ENCODE results near the gene GABRA6.
"Not testable (repeated sequence)": the region's sequence is repeated elsewhere in the genome, so short reads cannot be mapped to it uniquely, and the experiment has no call there.

Gene GABRA6

DNA sequence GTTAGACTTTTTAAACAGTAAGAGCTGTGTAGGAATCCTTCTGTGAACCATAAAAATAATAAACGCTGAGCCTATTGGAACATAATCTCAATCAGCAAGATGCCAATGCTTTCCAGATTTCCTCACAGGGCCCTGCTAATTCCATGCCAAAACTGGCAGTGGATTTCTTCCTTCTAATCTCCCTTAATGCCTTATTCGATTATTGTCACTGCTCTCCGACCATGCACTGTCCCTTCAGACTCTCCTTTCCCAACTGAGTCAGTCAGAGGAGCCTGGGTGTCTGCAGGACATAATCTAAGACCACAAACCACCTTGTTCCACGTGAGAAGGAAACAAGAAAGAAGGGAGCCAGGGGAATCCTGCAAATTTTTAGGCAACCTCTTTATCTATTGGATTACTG lies at the start of gene GABRA6:
Gene GABRA6, plus strand, starts transcription at position 261 of the 400 bp plus-strand sequence. CDS start 269 bp downstream, outside the sequence.
- intact Hi-C loops (cut with micrococcal nuclease) = no loop called here
- H3K27me3 Mint-ChIP-seq = no peaks in the 10 kb centered on the region
- H3K36me3 Mint-ChIP-seq (ENCODE audit: low read depth) = no peaks in the 10 kb centered on the region
- H3K4me1 Mint-ChIP-seq (ENCODE audit: low read depth) = no peaks in the 10 kb centered on the region
- H3K27ac Mint-ChIP-seq = no peak within 1 kb of the TSS
- H3K9me3 Mint-ChIP-seq = no peaks in the 10 kb centered on the region
- no peak within 1 kb of the TSS for H3K4me3 Mint-ChIP-seq

DNA sequence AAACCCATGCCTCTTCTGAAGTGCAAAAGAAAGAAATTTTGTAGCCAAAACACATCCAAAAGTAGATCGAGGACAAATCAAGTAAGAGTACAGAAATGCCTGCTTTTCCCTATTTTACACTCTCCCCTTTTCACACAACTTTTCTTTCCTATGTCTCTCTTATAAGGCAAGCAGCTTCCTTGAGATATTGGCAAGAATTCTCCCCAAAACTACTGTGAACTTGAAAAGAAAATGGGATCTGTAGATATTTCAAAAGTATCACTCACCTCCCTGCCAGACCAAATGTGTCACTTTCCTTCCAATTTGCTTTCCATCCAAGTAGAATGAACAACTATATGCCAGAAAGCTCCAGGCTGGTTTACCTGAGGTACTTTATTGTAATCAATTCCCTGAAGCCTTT lies 47.9 kb upstream of the GABRA6 start:
- no peaks in the 10 kb centered on the region for H3K4me1 Mint-ChIP-seq (ENCODE audit: low read depth)
- no peaks in the 10 kb centered on the region for H3K27me3 Mint-ChIP-seq
- no peak overlapping the region for H3K4me3 Mint-ChIP-seq
- no peak overlapping the region for H3K27ac Mint-ChIP-seq
- H3K9me3 Mint-ChIP-seq = no peaks in the 10 kb centered on the region
- intact Hi-C loops (cut with micrococcal nuclease) = no loop called here
- no peaks in the 10 kb centered on the region for H3K36me3 Mint-ChIP-seq (ENCODE audit: low read depth)

DNA sequence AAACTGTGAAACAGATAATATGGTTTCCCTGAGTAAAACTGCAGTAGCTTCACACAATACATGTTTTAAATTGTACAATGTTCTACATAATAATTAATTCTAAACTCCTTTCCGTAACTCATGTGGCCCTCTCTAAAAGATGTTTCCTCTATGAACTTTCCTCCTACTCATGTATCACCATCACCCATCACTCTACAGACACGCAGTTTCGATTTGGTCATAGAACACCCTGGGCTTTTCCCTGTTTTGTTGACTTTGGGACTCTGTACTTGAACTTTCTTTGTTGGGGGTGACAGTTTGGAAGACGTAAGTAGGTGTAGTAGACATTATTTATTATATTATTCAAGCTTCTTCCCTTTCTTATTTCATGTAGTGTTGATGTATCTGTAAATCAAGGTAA lies 44.1 kb upstream of the GABRA6 start:
- intact Hi-C loops (cut with micrococcal nuclease) = no loop called here
- Mint-ChIP-seq H3K27ac (no peak overlapping the region), H3K36me3 (ENCODE audit: low read depth) (no peaks in the 10 kb centered on the region), H3K27me3 (no peaks in the 10 kb centered on the region), H3K4me1 (ENCODE audit: low read depth) (no peaks in the 10 kb centered on the region), H3K4me3 (no peak overlapping the region), H3K9me3 (no peaks in the 10 kb centered on the region)

DNA sequence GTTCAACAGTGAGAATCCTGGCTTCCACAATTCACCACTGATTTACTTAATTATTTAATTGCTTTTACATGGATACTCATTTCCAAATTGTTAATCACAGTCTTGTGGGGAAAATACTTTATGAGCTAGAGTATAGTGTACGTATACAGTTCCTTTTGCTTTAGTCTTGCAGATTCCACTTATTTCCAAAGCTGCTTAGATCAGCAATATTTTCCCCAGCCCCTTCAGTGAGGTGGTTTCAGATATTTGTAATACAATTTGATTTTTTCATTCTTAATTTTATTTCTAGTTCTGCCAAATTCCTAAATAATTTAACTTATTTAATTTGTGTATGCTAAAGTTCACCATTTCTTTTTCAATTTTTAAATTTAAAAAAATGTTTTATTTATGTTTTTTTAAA lies 40.3 kb upstream of the GABRA6 start:
- Mint-ChIP-seq H3K27me3 (no peaks in the 10 kb centered on the region), H3K4me3 (no peak overlapping the region), H3K27ac (no peak overlapping the region), H3K4me1 (ENCODE audit: low read depth) (no peaks in the 10 kb centered on the region), H3K9me3 (no peaks in the 10 kb centered on the region), H3K36me3 (ENCODE audit: low read depth) (no peaks in the 10 kb centered on the region)
- intact Hi-C loops (cut with micrococcal nuclease) = no loop called here

DNA sequence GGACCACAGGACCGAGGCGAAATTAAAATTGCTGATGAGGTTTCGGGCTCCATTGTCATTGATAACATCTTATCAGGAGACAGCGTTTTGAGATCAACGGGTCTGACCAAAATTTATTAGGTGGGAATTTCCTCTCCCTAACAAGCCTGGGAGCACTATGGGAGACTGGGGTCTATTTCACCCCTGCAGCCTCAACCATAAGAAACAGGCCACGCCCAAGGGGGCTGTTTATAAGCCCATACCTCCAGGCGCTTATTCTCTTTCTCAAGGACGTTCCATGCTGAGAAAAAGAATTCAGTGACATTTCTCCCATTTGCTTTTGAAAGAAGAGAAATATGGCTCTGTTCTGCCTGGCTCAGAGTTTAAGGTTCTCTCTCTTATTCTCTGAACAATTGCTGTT lies 33.6 kb upstream of the GABRA6 start:
- H3K36me3 Mint-ChIP-seq (ENCODE audit: low read depth); H3K27ac Mint-ChIP-seq; H3K27me3 Mint-ChIP-seq; H3K4me1 Mint-ChIP-seq (ENCODE audit: low read depth); intact Hi-C loops (cut with micrococcal nuclease); H3K4me3 Mint-ChIP-seq: not testable (repeated sequence)
- peaks cover 25% of the 10 kb centered on the region for H3K9me3 Mint-ChIP-seq

DNA sequence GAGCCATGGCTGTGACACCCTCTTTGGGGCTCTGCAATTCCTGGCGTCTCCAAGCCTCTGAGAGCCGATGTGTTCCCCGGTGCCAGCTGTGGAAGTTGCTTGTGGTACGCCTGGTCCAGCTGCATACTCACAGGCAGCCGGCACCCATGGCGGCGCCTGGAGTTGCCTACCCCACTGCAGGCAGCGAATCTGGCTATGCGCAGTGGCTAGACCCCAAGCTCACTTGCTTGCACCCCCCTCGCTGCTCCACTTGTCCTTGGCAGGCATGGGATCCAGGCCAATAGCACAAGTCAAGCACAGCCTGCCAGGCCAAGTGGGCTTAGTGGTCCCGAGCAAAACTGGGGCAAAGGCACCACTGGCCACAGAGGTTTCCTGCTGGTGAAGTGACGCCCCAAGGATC lies 24.7 kb upstream of the GABRA6 start:
- no peak overlapping the region for H3K4me3 Mint-ChIP-seq
- no peaks in the 10 kb centered on the region for H3K4me1 Mint-ChIP-seq (ENCODE audit: low read depth)
- no peaks in the 10 kb centered on the region for H3K9me3 Mint-ChIP-seq
- H3K27me3 Mint-ChIP-seq = no peaks in the 10 kb centered on the region
- H3K27ac Mint-ChIP-seq = no peak overlapping the region
- intact Hi-C loops (cut with micrococcal nuclease) = no loop called here
- H3K36me3 Mint-ChIP-seq (ENCODE audit: low read depth) = no peaks in the 10 kb centered on the region

DNA sequence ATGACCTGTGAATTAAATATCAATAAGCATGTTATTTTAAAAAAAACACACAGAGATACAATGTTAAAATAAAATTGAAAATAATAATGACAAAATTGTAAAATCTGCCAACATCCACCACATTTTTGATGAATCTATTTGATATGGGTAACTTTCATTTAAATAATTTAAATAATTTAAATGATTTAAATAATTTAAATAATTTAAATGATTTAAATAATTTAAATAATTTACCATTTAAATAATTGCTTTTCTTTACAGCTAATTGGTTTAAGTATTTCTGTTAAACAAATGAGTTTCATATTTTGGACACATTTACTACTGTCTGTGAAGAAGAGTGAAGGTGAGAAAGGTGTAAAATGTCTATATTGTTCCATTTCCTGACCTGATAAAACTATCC lies 22.1 kb upstream of the GABRA6 start:
- no peak overlapping the region for H3K27ac Mint-ChIP-seq

DNA sequence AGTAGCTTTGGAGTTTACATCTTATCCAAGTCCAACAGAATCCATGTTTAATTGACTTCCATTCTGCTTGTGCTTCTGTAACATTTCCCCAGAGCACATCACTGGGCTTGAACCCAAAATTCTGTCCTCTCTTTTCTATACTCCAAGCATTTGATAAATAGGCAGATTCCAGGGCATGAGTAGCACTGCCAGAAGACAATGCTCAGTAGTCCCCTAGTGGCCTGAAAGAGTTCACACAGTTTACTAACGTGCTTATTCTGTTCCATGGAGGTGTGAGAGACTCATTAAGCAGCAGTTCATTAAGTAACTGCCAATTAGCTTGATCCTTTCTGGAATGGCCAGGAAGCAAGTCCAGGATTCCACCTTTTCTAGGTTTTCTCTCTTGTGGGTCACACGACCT lies 9.4 kb upstream of the GABRA6 start:
- Mint-ChIP-seq H3K36me3 (ENCODE audit: low read depth) (no peaks in the 10 kb centered on the region), H3K27ac (no peak overlapping the region), H3K27me3 (no peaks in the 10 kb centered on the region), H3K4me3 (no peak overlapping the region), H3K4me1 (ENCODE audit: low read depth) (no peaks in the 10 kb centered on the region), H3K9me3 (no peaks in the 10 kb centered on the region)
- intact Hi-C loops (cut with micrococcal nuclease) = no loop called here

More for the DNA sequence above, 22.1 kb upstream of the GABRA6 start:
- H3K27me3 Mint-ChIP-seq = no peaks in the 10 kb centered on the region
- no peak overlapping the region for H3K4me3 Mint-ChIP-seq
- intact Hi-C loops (cut with micrococcal nuclease) = no loop called here
- H3K9me3 Mint-ChIP-seq = no peaks in the 10 kb centered on the region
- H3K4me1 Mint-ChIP-seq (ENCODE audit: low read depth) = no peaks in the 10 kb centered on the region
- H3K36me3 Mint-ChIP-seq (ENCODE audit: low read depth) = no peaks in the 10 kb centered on the region

DNA sequence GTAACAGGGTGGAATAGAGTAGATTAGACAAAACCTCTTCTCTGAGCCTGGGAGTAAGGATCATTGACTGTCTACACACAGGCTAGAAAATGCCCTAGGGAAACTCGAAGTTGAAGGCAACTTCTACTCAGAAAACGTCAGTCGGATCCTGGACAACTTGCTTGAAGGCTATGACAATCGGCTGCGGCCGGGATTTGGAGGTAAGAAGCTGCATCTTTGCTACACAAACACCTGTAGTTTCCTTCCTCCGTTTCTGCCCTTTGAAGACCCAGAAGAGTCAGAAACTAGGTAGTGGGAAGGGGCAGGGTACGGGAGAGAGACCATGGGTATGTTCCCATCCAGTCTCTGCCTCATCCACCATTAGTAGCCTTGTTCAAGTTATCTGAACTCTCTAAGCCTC lies 628 bp downstream of the GABRA6 start:
- Mint-ChIP-seq H3K4me1 (ENCODE audit: low read depth) (no peaks in the 10 kb centered on the region), H3K36me3 (ENCODE audit: low read depth) (no peaks in the 10 kb centered on the region)

DNA sequence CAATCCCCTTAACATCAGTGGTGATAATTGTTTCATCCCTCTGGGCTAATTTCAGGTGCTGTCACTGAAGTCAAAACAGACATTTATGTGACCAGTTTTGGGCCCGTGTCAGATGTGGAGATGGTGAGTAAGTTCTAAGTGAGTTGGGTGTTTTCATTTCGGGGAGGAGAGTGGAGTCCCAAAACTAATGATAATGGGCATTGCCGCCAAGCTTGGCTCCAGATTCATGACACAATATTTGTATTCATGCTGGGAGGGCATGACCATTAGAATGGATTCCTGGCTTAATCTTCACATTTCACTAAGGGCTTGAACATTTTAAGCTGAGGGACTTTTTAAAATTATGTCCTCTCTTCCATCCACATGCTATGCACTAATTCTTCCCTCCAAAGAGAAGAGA lies 1.4 kb downstream of the GABRA6 start:
- Mint-ChIP-seq H3K9me3 (no peaks in the 10 kb centered on the region), H3K4me3 (no peak overlapping the region), H3K4me1 (ENCODE audit: low read depth) (no peaks in the 10 kb centered on the region), H3K36me3 (ENCODE audit: low read depth) (no peaks in the 10 kb centered on the region), H3K27me3 (no peaks in the 10 kb centered on the region), H3K27ac (no peak overlapping the region)
- intact Hi-C loops (cut with micrococcal nuclease) = no loop called here

More for the DNA sequence above, 628 bp downstream of the GABRA6 start:
- no peak overlapping the region for H3K27ac Mint-ChIP-seq
- no peaks in the 10 kb centered on the region for H3K27me3 Mint-ChIP-seq
- intact Hi-C loops (cut with micrococcal nuclease) = no loop called here
- H3K9me3 Mint-ChIP-seq = no peaks in the 10 kb centered on the region
- H3K4me3 Mint-ChIP-seq = no peak overlapping the region

DNA sequence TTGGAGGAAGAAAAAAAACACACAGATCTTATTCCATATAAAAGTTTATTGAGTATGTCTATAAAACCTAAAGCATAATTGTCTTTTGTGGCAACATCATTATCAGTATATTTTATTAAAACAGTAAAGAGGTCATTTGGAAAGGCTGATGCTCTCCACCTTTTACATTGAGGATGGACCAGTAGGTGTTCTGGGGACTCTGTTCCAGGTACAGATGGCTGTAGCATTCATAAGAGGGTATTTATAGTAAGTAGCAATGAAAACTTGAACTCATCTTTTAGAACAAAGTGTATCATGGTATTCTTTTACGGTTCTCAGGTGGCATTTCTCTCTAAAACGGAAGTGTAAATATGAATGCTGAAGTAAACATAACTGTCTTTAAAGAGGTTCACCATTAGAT lies 1.8 kb downstream of the GABRA6 start:
- intact Hi-C loops (cut with micrococcal nuclease) = no loop called here
- H3K27me3 Mint-ChIP-seq = no peaks in the 10 kb centered on the region

DNA sequence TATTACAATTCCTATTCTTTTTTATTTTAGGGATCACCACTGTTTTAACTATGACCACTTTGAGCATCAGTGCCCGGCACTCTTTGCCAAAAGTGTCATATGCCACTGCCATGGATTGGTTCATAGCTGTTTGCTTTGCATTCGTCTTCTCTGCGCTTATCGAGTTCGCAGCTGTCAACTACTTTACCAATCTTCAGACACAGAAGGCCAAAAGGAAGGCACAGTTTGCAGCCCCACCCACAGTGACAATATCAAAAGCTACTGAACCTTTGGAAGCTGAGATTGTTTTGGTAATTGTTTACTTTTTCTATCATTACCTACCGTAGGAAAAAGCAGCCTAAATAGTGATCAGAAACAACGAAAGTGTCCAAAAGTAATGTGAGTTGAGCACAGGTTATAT lies 6.4 kb downstream of the GABRA6 start:
- Mint-ChIP-seq H3K4me3 (no peak overlapping the region), H3K27me3 (no peaks in the 10 kb centered on the region), H3K9me3 (no peaks in the 10 kb centered on the region), H3K27ac (no peak overlapping the region), H3K4me1 (ENCODE audit: low read depth) (no peaks in the 10 kb centered on the region), H3K36me3 (ENCODE audit: low read depth) (no peaks in the 10 kb centered on the region)
- intact Hi-C loops (cut with micrococcal nuclease) = no loop called here

More for the DNA sequence above, 1.8 kb downstream of the GABRA6 start:
- H3K27ac Mint-ChIP-seq = no peak overlapping the region
- H3K4me1 Mint-ChIP-seq (ENCODE audit: low read depth) = no peaks in the 10 kb centered on the region
- H3K36me3 Mint-ChIP-seq (ENCODE audit: low read depth) = no peaks in the 10 kb centered on the region
- H3K9me3 Mint-ChIP-seq = no peaks in the 10 kb centered on the region
- H3K4me3 Mint-ChIP-seq = no peak overlapping the region

DNA sequence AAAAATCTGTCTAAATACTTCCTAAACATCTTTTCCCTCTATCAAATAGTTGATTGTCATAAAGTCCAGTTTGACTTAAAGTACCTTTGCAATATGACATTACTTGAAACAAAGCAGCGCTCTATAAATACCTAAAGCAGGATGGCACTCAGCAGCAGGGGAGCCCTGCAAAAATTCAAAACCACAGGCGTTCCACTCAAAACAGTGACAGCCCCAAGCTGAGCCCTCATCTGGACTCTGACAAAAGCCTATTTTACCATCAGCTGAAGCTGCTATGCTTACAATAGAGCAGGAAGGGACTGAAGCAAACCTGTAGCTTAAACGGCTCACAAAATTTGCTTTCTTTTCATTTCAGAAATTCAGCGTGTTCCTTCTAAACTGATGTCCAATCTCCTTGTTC lies 11.5 kb downstream of the GABRA6 start:
- H3K36me3 Mint-ChIP-seq (ENCODE audit: low read depth) = no peaks in the 10 kb centered on the region
- H3K4me3 Mint-ChIP-seq = no peak overlapping the region
- H3K27ac Mint-ChIP-seq = no peak overlapping the region
- intact Hi-C loops (cut with micrococcal nuclease) = no loop called here
- no peaks in the 10 kb centered on the region for H3K27me3 Mint-ChIP-seq
- no peaks in the 10 kb centered on the region for H3K4me1 Mint-ChIP-seq (ENCODE audit: low read depth)
- H3K9me3 Mint-ChIP-seq = no peaks in the 10 kb centered on the region

DNA sequence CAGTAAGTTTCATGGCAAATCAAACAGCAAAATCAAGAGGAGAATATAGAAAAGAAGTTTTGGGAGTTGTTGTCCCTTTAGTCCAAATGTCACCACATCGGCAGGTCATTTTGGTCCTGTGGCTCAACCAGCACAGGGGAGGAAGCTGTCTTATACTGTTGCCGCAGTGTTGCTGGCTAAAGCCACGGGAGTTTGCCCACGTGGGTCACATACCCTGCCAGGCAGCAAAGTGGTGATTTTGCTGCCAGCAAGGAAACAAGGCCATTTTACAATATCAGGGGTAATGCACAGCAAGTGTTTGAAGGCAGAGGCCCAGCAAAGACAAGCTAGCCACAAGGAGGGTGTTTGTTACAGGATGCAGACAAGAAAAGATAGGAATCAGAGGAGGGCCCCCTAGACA lies 14.5 kb downstream of the GABRA6 start:
- Mint-ChIP-seq H3K36me3 (ENCODE audit: low read depth) (no peaks in the 10 kb centered on the region), H3K4me3 (no peak overlapping the region), H3K4me1 (ENCODE audit: low read depth) (no peaks in the 10 kb centered on the region), H3K27me3 (no peaks in the 10 kb centered on the region), H3K9me3 (no peaks in the 10 kb centered on the region), H3K27ac (no peak overlapping the region)
- intact Hi-C loops (cut with micrococcal nuclease) = no loop called here

DNA sequence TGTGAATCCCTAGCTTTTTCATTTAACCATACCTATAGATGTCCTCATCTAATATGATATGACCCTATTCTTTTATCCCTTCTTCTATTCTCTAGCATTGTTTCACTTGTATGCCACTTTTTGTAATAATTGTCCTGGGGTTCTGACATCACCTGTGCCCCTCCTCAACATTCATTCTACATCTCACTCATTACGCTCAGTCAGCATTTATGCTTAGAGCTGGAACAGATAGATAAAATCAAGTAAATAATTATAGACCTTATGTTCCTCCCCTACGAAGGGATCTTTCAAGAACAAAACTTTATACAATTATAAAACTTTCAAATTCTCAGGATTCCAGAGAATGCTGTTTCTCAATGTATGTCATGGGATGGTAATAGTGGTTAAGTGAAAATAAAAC lies 18.0 kb downstream of the GABRA6 start:
- Mint-ChIP-seq H3K27me3 (no peaks in the 10 kb centered on the region), H3K4me3 (no peak overlapping the region), H3K4me1 (ENCODE audit: low read depth) (no peaks in the 10 kb centered on the region), H3K36me3 (ENCODE audit: low read depth) (no peaks in the 10 kb centered on the region), H3K27ac (no peak overlapping the region), H3K9me3 (no peaks in the 10 kb centered on the region)
- intact Hi-C loops (cut with micrococcal nuclease) = no loop called here

DNA sequence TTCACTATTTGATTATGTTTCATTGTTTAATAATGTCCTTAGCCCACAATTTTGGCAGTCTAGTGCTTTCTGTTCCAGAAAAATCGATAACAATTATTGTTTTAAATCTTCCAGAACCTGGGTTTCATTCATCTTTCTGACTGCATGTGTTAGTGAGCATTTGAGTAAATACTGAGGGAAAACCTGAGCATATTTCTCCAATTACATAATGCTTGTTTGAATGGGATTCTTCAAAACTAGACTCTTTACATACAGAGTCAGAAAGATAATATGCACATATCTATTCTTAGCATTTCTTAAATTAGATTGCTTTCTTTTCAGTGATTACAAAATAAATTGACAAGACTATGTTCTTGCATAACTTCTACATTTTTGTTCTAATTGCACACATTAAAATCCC lies 21.9 kb downstream of the GABRA6 start:
- Mint-ChIP-seq H3K36me3 (ENCODE audit: low read depth) (no peaks in the 10 kb centered on the region), H3K9me3 (no peaks in the 10 kb centered on the region), H3K27ac (no peak overlapping the region), H3K4me3 (no peak overlapping the region), H3K27me3 (no peaks in the 10 kb centered on the region), H3K4me1 (ENCODE audit: low read depth) (no peaks in the 10 kb centered on the region)
- intact Hi-C loops (cut with micrococcal nuclease) = no loop called here

Measured in dendritic cell treated with granulocyte-macrophage colony-stimulating factor and Interleukin-4, amounts not matched to agents 40 ng/mL and 50 ng/mL, for 4 days (primary cell).